ENCODE results near the gene AREL1.
A peak's percentile ranks its signal among the peaks of the same experiment; 100 is the strongest.

Gene AREL1

DNA sequence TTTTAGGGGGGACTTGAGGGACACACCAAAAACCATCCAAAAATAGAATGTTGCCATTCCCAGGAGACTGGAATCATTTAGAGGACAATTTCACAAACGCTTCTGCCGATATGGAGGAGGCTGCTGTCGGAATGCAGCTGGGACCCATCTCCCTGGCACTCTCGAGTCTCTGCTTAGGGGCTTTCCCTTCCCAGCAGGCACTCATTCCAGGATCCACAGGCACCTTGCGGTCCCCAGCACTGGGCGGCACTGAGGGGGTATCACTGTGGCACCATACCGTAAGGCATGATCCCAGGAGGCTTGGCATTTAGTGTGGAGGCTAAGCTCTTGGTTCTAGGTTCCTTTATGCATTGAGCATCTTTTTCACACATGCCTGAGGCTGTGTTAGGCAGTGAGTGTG is 64.3 kb downstream of the AREL1 start:
- no peaks in the 10 kb centered on the region for H3K9me3 ChIP-seq
- H3K36me3 ChIP-seq = no peaks in the 10 kb centered on the region
- TF ChIP-seq CTCF (IDR thresholded peaks at IDR 0.05; ENCODE audit: low read depth, low read length) = no peak
- DNase-seq = no peak
- no peak overlapping the region for H3K4me3 ChIP-seq (ENCODE audit: low read depth, low read length)
- H3K4me1 ChIP-seq = peaks cover 7% of the 10 kb centered on the region; the same call in 1 of the 2 replicates
- H3K27me3 ChIP-seq = no peaks in the 10 kb centered on the region

DNA sequence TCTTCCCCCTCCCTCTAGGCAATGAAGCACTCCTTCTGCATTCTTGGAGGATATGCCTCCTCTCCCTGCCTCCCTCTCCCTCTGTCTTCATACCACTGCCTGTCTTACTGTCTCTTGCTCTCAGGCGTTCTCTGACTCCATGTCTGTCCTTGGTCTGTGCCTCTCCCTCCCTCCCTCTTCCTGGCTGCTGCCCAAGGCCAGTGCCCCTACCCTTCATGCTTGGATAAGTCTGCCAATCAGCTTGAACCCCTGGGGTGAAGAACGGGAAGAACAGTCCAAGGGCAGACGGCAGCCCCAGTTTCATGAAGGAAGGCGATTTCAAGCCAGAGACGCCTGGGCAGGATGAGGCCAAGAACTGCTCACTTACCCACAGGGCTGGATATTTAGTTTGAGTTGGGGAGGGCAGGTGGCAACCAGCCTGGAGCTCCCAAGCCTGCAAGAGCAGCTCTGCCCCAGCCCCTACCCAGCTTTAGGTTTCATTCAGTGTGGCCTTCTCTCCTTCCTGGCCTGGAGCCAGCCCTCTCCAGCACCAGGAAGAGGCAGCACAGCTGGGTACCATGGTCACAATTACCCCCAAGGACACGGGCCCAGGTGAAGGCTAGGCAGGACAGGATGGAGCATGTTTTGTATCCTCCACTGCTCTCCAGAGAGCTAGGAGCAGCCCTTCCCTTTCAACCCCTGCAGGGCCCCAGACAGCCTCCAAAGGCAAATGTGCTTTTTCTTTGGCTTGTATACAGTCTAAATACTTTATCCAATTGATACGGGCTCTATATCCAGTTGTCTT is 65.0 kb downstream of the AREL1 start:
- no peaks in the 10 kb centered on the region for H3K27me3 ChIP-seq
- H3K9me3 ChIP-seq = no peaks in the 10 kb centered on the region
- no peak overlapping the region for H3K4me3 ChIP-seq (ENCODE audit: low read depth, low read length)
- no peak for TF ChIP-seq CTCF (IDR thresholded peaks at IDR 0.05; ENCODE audit: low read depth, low read length)
- H3K4me1 ChIP-seq = peaks cover 7% of the 10 kb centered on the region; the same call in 1 of the 2 replicates
- DNase-seq = peak; percentile 30
- H3K36me3 ChIP-seq = no peaks in the 10 kb centered on the region

GRCh38 chr14:74647061-74647677 is 65.7 kb downstream of the AREL1 start:
- no peaks in the 10 kb centered on the region for H3K36me3 ChIP-seq
- H3K27me3 ChIP-seq = no peaks in the 10 kb centered on the region
- TF ChIP-seq CTCF (IDR thresholded peaks at IDR 0.05; ENCODE audit: low read depth, low read length) = no peak
- H3K9me3 ChIP-seq = no peaks in the 10 kb centered on the region
- H3K4me1 ChIP-seq = peaks cover 7% of the 10 kb centered on the region; the same call in 1 of the 2 replicates
- no peak overlapping the region for H3K4me3 ChIP-seq (ENCODE audit: low read depth, low read length)
- no peak for DNase-seq

GRCh38 chr14:74645756-74646470 is 67.0 kb downstream of the AREL1 start:
- H3K27me3 ChIP-seq = no peaks in the 10 kb centered on the region
- no peak overlapping the region for H3K4me3 ChIP-seq (ENCODE audit: low read depth, low read length)
- TF ChIP-seq CTCF (IDR thresholded peaks at IDR 0.05; ENCODE audit: low read depth, low read length) = no peak
- no peaks in the 10 kb centered on the region for H3K9me3 ChIP-seq
- peaks cover 7% of the 10 kb centered on the region; the same call in 1 of the 2 replicates for H3K4me1 ChIP-seq
- DNase-seq = no peak
- H3K36me3 ChIP-seq = no peaks in the 10 kb centered on the region

- H3K4me3 ChIP-seq (ENCODE audit: low read depth, low read length) = no peak overlapping the region
- no peak for DNase-seq
- no peaks in the 10 kb centered on the region for H3K27me3 ChIP-seq
- no peaks in the 10 kb centered on the region for H3K36me3 ChIP-seq
- no peaks in the 10 kb centered on the region for H3K9me3 ChIP-seq
- H3K4me1 ChIP-seq = peaks cover 7% of the 10 kb centered on the region; the same call in 1 of the 2 replicates
- TF ChIP-seq CTCF (IDR thresholded peaks at IDR 0.05; ENCODE audit: low read depth, low read length) = no peak
Measured at GRCh38 chr14:74645244-74645643, 67.6 kb downstream of the AREL1 start.

Data from BE2C (cell line).